DMS53 treated with DMSO at 0.1 percent for 48 hours (cell line): ENCODE results near the gene KBTBD12.

Source experiments
- DNase-seq: peaks from one replicate; lab custom pipeline; 2025; ENCODE audit not compliant: unreplicated experiment; lab: John Stamatoyannopoulos, UW

KBTBD12 gene

GRCh38 chr3:127949446-127950055 lies 34.5 kb downstream of the KBTBD12 start:
- DNase-seq: no peak

DNA sequence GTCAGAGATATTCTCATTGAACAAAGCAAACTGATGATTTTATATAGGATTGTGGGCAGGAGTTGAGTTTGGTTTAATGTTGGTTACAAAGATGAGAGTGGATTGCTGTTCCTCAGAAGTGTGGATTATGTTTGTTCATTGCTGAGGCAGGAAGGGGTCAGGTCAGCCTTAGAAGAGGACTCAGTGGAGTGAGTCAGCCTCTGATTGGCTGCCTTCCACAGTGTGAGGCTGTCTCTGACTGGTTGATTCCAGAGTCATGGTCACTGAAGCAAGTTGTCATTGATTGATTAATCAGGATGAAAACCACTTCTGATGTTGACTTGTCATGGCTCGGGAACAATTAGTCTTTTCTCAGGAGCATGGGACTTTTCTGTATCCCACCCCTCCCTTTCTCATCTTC lies 36.2 kb downstream of the KBTBD12 start:
- DNase-seq: no peak

DNA sequence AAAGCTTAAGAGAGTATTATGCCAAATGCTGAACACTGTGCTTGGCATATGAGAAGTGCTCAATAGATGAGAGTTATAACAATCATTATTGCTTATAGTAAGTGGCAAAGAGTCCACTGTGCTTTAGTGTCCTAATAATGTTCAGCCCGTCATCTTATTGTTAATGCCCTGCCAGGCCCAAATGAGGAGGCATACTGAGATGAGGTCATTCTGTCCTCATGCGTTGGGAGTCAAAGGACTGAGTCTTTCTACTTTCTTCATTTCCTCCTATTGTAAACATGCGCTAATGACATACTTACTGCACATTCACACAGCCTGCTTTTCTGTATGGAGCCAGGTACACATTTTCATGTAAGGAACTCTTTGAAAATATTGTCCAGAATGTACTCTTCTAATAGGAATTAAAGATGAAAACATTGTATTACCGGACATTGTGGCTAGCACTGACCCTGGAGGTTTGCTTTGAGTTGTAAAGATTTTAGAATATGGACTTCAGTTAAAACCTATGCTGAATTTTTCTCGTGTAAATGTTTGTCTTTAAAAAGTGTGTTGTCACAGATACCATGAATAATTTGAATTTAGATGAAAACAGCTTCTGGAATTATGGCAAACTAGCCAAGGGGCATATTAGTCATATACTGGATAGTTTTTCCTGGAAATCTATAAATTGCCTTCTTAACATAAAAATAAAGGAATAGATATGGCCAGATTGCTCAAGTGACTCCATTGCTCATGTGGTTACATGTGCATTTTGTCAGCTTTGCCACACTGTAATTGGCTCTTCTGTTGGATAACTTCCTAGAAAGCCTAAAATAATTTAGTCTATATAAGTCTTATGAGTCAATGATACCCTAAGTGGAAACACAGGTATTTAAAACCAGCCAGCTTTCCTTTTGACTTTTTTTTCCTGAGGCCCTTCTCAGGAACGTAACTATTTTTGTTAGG lies 38.3 kb downstream of the KBTBD12 start:
- DNase-seq: no peak

- DNase-seq: no peak
These were observed 39.6 kb downstream of the KBTBD12 start for GRCh38 chr3:127954640-127955039.

DNA sequence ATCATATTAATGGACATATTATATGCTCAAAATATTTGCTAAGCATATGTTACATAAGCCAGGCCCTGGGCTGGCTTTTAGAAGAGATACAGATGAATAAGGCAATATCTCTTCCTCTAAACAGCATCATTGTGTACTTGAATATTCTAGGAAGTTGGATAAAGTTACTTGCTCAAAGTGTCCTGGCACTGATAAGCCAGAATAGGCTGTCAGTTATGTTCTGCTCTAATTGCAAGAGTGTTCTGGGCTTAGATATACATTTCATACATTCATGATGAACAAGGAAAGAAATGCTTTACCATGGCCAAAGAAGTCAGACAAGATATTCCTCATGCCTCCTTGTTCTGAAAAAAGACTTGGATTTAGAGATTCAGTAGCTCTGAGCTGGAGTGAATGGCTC lies 40.7 kb downstream of the KBTBD12 start:
- no peak for DNase-seq

- no peak for DNase-seq
These were observed 44.0 kb downstream of the KBTBD12 start for GRCh38 chr3:127959041-127959440.

DNA sequence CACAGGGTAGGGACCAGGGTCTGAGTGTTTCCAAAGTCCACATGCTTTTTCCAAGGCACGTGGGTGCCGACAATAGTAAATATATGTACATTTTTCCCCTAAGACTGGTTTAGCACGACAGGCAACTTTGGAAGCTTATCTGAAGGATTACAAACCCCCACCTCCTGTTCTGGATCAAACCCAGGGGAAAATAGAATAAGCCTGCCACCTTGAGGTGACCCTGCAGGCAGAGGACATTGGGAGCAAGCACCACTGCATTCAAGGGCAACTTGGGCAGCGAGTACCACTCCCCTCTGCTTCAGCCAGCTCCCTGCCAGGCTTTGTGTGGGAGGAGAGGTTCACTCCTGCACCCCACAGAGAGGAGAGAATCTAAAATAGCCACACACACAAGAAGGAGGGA lies 44.8 kb downstream of the KBTBD12 start:
- DNase-seq: no peak

- DNase-seq: no peak
These were observed 45.5 kb downstream of the KBTBD12 start for GRCh38 chr3:127960421-127960965.

- no peak for DNase-seq
These were observed 46.1 kb downstream of the KBTBD12 start for GRCh38 chr3:127961124-127961523.

GRCh38 chr3:127961963-127962362 lies 46.9 kb downstream of the KBTBD12 start:
- DNase-seq: peak; percentile 82

- DNase-seq: no peak
These were observed 47.9 kb downstream of the KBTBD12 start for GRCh38 chr3:127962937-127963336.

DNA sequence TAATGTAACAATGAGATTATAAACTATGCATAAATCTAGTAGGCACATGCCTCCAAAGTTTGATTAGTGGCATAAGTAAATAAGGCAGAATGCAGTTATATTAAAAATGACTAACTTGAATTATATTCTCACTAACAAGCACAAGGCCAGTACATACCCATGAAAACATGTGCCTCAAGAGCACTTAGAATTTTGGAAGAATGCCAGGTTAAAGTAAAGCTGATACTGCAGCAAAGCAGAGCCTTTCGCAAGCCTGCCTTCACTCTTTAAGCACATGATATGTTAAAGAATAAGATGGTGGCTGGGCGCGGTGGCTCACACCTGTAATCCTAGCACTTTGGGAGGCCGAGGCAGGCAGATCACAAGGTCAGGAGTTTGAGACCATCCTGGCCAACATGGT lies 49.0 kb downstream of the KBTBD12 start:
- peak; percentile 43 for DNase-seq

DNA sequence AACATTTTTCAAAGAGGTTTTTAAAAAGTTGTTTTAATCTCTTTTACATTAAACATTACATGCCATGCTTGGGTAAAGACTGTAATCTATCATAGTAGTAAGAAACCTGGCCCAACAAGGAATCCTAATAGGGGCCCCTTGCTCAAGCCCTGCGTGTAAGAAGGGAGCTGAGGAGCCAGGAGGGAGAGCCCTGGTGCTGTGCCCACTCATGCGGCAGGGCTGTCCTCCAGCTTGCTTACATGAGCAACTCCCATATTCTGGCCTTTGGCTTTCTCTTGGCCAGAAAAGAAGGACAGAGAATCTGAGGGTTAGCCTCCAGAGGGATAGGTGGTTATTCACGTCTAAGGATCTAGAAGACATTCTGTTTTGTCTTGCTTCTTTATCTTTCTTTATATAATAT lies 49.8 kb downstream of the KBTBD12 start:
- no peak for DNase-seq

DNA sequence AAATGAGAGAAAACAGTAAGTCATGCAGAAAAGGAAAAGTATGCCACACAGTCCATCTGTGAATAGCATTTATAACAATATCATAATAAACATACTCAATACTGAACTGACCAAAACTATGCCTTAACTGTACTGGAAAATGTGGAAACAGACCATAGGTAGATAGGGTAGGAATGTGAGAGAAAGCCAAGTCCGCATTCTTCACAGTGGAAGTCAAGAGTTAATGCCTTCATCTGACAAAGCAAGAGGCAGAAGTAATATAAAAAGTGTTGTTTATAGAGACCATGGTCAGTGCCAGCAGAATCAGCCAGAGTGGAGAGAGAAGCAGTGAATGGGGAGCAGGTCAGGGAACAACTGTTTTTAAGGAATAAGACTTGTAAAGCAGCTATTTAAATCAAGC lies 52.3 kb downstream of the KBTBD12 start:
- no peak for DNase-seq

- DNase-seq: peak; percentile 44
These were observed 56.0 kb downstream of the KBTBD12 start for GRCh38 chr3:127970966-127971592.

DNA sequence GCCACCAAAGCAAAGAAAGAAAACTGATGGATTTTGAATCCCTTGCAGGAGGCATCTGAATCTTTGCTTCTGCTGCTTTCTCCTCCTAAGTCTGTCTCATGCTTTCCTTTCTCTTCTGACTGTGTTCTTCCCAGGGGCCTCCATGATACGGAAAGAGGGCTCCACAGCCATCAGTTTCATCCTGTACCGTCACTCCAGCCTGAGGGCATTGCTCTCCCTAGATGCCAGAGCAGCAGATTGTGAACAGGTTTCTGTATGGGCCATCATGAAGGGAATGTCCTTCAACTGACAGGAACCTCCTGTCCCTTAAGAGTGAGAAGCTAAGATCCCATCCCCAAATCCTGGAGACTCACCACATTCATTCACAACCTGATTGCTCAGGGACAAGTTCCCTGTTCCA lies 59.2 kb downstream of the KBTBD12 start:
- no peak for DNase-seq

DNA sequence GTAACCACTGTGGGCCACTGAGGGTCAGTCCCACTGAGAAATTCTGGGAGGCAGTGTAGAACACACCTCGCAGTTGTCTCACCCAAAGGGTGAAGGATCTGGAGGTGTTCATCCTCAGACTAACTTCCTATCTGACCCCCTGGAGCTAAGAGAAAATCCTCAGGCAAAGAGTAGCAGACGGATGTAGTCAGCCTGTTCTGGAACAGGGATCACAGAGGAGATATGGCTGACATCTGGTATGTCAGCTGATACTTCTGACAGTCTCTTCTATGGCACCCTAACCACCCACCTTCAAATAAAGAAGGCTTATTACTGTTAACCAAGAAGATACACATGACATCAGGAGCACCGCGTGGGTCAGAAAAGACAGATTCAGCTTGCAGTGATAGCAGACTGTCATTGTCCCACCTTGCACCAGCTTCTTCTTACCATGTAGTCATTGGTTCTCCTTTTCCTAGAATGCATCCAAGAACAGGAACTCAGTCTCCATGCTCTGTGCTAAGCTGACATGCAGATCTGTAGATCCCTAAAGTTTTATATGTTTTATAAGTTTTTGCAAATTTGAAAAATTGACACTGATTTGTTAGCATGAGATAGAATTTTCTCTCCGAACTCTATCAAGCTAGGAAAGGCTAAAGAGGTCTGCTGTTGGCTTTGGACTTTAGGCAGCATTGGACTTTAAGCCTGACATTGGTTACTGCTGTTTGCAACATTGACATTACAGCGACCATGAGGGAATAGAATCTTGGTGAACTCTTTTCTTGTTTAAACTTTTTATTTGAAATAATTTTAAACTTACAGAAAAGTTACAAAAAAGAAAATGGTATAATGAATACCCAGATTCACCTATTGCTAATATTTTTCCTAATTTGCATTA lies 60.4 kb downstream of the KBTBD12 start:
- no peak for DNase-seq

DNA sequence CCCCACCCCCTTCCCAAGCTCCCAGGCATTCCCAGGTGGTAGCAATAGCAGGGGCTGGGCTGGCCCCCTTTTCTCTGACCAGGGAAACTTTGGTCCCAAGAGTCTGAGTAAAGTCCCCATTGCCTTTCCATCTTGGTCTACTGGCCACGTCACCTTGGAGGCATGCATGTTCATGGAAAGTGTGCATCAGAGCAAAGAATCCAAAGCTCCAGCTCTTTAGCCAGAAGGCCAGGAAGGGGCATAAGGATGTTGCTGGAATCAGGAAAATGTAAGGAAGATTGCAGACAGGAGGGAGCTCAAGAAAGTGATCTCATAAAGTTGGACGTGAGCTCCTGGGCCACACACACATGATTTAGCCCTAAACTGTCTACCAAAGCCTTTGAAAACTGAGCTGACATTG lies 63.6 kb downstream of the KBTBD12 start:
- DNase-seq: no peak

GRCh38 chr3:127979473-127979872 lies 64.4 kb downstream of the KBTBD12 start:
- no peak for DNase-seq

GRCh38 chr3:127981097-127981496 lies 66.1 kb downstream of the KBTBD12 start:
- DNase-seq: no peak

DNA sequence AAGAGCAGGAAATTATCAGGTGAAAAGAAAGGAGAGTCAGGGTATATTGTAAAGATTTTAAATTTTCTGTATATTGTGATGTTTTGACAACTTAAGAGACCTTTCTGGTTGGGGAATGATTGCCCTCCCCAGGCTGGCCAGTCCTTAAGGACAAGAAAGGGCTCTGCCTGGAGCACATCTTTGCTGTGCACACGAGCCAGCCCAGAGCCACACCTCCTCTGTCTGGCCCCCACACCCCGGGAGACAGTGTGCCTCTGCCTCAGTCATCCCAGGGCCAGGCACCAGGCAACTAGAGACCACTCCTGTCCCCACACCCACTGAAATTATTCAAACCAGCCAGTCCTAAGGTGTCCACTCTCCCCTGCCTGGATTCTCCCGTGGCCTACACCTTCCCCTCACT lies 67.1 kb downstream of the KBTBD12 start:
- DNase-seq: no peak
